Sciatic nerve (tissue), 2 donors: ENCODE results near the gene NEURL3. TPM values are rescaled to one million over a fixed set of nuclear protein-coding genes. Genes with fewer than 3 reads are reported as not detected.

Source experiments
- ATAC-seq: fragments of 200-7000 bp; cut with Tn5 transposase; one replicate; pipeline ENCODE4 v1.9.1; 2020; ENCODE audit warnings: mild to moderate bottlenecking, moderate library complexity
- DNase-seq: peaks from one replicate; pipeline ENCODE4 v3.0.0-alpha.2; 2020; ENCODE audit warnings: low spot score
- intact Hi-C: fragments of 100-400 bp; cut with DNase I; formaldehyde crosslinking; loops from one replicate; pipeline ENCODE4 v1.14.2; 2022
- total RNA-seq: library from RNA; stranded (reverse); fragmentation: NEBNext Ultra II Directional; extraction: Animal tissue kit (Norgen Biotek cat#: 25700); gene quantifications from one replicate; pipeline ENCODE4 v1.2.1, GENCODE V29; 2021
- donor health status: DM: no; HTN: no; CAD: no.
- donor health status: DM: no; HTN: no; CAD: no.

Gene NEURL3
- total RNA-seq, 1 donor from 2014 or later, result 0.58 TPM

DNA sequence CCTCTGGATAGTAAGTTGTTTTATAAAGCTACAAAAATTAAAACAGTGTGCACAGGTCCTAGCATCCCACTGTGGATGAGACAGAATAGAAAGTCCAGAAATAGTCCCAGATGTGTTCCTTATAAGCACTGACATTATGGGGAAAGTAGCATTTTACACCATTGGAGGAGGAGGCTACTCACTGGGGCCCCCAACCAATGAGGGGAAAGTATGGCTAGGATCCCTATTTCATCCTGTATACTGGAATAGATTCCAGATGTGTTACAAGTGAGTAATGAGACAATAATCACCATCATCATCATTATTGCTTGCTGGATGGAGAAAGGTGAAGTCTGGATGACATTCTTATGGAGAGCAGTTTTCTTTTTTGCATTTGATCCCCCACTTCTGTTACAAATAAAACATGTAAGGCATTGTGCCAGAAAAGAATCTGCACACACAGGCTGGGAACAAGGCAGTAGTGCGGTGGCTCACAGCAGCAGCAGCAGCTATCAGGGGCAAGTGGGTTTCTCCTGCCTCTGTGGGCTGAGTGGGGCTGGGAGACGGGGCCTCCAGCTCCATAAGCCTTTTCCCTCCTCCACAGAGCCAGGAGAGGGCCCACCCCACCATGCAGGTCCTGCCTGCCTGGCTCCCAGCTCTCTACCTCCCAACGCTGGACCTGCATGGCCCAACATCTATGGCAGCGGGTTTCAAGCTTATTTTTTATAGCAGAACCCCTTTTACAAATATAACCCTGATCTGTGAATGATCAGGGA, 36.4 kb upstream of the NEURL3 start:
- no peak for DNase-seq
- no peak for ATAC-seq
- intact Hi-C loops, result no loop called here

DNA sequence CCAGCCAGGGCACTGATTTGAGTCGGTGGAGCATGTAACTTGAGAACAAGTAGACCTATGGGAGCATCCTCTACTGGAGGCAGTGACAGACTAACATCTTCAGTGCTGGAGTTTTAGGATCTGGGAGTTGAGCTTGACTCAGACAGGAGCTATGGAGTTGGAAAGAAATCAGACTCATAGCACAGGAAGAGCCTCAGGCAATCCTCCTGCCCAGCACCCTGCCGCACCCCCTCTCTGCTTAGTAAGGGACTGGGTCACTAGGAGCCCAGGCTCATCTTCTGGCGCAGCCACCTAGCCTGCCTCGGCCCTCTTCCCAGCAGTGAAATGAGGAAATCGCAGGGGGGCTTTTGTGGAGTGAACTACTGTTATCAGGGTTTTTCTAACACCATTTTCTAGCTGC, 35.0 kb upstream of the NEURL3 start:
- no peak for ATAC-seq
- no peak for DNase-seq
- intact Hi-C loops, result no loop called here

DNA sequence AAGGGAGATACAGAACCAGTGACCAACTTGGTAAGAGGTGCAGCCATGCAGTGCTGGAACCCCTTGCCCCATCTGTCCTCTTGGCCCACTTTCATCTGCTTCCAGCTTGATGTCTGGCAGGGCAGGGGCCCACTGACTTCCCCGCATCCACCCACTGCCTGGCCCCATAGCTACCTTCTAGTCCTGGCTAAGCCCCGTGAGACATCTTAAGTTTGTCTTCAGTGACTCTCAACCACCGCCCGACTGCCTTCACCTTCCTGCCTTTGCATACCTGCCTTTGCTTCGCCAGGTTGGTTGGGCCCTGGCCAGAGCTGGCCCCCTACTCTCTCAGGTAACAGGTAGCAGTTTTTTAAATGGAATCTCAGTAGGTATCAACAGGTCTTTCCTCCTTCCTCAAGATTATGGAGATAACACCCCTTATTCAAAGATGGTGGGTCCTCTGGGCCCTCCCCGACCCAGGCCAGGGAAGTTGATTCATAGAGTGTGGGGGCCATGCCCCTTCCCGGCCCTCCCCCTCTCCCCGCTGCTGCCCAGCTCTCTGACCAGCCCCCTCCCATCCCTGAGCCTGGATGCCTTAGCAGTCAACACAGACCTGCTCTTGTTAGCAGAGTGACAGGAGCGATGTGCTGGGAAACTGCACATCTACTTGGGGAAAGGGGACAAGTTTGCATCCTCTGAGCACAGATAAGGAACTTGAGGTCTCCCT, 34.2 kb upstream of the NEURL3 start:
- DNase-seq (no peak), ATAC-seq (no peak)
- intact Hi-C loops, result no loop called here

DNA sequence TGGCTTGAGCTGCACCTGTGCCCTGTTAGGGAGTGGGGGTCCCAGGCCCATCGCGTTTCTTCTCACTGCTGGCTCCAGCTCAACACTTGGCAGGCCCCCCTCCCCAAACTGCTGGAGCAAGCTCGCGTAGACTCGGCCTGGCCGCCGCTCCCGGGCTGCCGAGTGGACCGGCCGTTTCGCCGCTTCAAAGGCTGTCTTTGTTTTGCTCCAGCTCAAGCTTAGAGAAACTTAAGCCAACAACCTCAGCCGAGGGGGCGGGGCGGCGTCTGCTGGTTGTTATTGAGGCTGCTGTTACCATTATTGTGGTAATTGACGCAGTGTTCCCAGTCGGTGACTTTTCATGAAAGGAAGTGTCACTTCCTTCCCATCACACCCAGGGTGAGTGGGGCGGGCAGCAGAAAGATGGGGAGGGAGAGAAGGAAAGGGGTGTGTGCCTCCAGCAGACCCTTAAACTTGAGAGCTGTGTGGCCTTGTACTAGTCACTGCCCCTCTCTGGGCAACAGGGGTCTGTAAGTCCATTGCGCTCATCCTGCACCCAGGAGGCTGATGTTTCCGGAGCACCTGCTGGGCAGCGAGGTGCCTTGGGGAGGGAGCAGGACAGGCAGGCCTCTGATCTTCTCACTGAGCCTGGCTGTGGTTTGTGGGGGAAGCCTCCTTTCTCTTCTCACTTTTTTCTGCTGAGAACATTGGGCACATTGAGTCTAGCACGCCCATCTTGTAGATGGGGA, 33.5 kb upstream of the NEURL3 start:
- DNase-seq (peak; percentile 92), ATAC-seq (peak; percentile 37)
- intact Hi-C loops, result no loop called here

GRCh38 chr2:96537734-96538486, 32.8 kb upstream of the NEURL3 start:
- DNase-seq (no peak), ATAC-seq (peak; percentile 4)
- intact Hi-C loops, result no loop called here

GRCh38 chr2:96537066-96537733, 32.0 kb upstream of the NEURL3 start:
- ATAC-seq (peak; percentile 4), DNase-seq (peak; percentile 84)
- intact Hi-C loops, result no loop called here

- DNase-seq (peak; percentile 97), ATAC-seq (peak; percentile 79)
- intact Hi-C loops, result no loop called here
Observed at GRCh38 chr2:96536445-96537065, 31.4 kb upstream of the NEURL3 start, which contains the start of gene ARID5A. TSS of gene ARID5A (plus strand) at chr2:96536752. CDS start at chr2:96536827, 75 bp downstream.

GRCh38 chr2:96535331-96535730, 30.2 kb upstream of the NEURL3 start:
- no peak for DNase-seq
- intact Hi-C loops, result no loop called here
- no peak for ATAC-seq

- ATAC-seq (no peak), DNase-seq (no peak)
- intact Hi-C loops, result no loop called here
Observed at GRCh38 chr2:96534701-96535181, 29.6 kb upstream of the NEURL3 start.

GRCh38 chr2:96534141-96534540, 29.0 kb upstream of the NEURL3 start:
- no peak for DNase-seq
- intact Hi-C loops, result no loop called here

GRCh38 chr2:96533292-96534073, 28.3 kb upstream of the NEURL3 start:
- ATAC-seq (peak; percentile 33), DNase-seq (peak; percentile 88)
- intact Hi-C loops, result no loop called here

More at GRCh38 chr2:96534141-96534540, 29.0 kb upstream of the NEURL3 start:
- no peak for ATAC-seq

DNA sequence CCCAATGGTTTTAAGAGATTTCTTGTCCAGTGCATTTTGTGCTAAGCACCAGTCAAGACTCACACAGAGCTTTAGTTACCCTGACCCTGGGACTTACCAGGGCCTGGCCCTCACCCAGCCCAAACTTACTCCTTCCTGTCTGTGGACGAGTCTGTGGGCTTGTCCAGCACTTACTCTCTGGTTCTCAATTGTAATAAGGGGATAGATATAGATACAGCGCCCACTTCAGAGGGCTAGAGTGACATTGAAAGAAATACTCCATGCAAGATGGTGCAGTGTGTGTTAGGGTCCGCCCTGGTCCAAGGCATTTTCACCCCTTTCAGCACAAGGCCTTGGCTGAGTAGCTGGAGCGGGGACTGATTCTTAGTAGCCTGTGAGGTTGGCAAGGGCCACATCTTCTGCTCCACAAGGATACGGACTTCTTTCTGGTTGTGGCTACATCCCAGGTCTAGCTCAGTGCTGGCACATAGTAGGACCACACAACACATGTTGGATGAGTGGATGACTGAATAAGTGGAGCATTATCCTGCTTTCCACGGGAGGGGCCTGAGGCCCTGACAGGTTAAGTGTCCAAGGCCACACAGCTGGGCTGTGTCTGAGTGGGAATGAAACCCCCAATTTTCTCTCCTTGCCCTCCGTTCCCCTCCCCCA, 27.6 kb upstream of the NEURL3 start:
- DNase-seq (no peak), ATAC-seq (no peak)
- intact Hi-C loops, result no loop called here

DNA sequence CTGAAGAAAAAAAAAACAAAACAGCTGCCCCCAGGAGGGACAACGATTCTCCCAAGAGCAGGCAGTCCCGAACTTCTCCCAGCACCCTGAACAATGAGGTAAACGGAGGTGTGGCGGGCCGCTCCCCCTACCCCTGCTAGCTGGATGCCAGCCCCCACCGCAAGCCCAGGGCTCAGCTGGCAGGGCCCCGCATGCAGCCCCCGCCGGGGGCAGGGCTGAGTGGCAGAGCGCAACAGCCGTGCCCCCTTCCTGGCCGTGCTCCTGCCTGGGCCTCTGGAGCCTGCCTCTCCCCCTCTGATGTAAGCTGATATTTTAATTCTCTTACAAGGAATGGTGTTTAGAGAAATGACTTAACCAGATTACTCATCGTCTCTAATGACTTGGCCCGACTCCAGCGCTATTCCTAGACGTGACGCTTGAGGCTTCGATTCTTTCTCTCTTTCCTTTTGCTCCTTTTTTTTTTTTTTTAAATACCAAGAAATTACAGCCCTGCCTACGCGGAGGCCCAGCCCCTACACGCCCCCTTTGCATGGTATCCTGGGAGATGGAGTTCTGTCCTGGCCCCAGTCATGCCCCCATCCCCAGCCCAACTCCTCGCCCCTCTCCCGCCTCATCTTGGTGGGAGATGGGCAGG, 26.8 kb upstream of the NEURL3 start:
- peak; percentile 84 for ATAC-seq
- peak; percentile 98 for DNase-seq
- intact Hi-C loops, result no loop called here

GRCh38 chr2:96531366-96531765, 26.2 kb upstream of the NEURL3 start:
- ATAC-seq (no peak), DNase-seq (peak; percentile 69)
- intact Hi-C loops, result no loop called here

- intact Hi-C loops, result no loop called here
- DNase-seq (no peak), ATAC-seq (no peak)
Observed at GRCh38 chr2:96530474-96531357, 25.6 kb upstream of the NEURL3 start.

DNA sequence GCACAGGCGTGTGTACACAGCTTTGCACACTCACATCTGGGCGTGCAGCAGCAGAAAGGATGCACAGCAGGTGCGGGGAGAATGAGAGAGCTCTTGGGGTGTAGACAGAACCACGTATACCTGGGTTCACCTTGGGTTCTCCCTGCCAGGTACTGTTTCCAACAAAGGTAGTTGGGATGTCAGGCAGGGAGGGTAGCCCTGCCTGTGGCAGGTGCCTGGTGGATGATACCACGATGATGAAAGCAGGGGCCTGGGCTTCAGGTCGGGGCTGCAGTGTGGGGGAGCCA, 24.9 kb upstream of the NEURL3 start:
- DNase-seq, result no peak
- intact Hi-C loops, result no loop called here
- ATAC-seq, result no peak
